HEK293 (cell line): Measurements from ENCODE around the gene LPP.

Experiments
- KLF10 ChIP-seq: fragments of 450-650 bp; IDR thresholded peaks from 2 replicates; pipeline ENCODE4 v1.5.1; 2018; ENCODE audit warnings: missing biosample characterization, mild to moderate bottlenecking, missing genetic modification characterization
- YY1 ChIP-seq: fragments of 450-650 bp; formaldehyde crosslinking; IDR thresholded peaks from 2 replicates; pipeline ENCODE4 v1.5.1; 2018; ENCODE audit warnings: missing biosample characterization, missing genetic modification characterization
- ZNF501 ChIP-seq: fragments of 450-650 bp; formaldehyde crosslinking; IDR thresholded peaks from 2 replicates; pipeline ENCODE4 v1.5.1; 2016; ENCODE audit warnings: missing biosample characterization, missing genetic modification characterization
- ZNF530 ChIP-seq: fragments of 450-650 bp; formaldehyde crosslinking; IDR thresholded peaks from 2 replicates; pipeline ENCODE4 v1.5.1; 2016; ENCODE audit warnings: low read depth, missing biosample characterization, missing genetic modification characterization
- ZNF558 ChIP-seq: fragments of 450-650 bp; formaldehyde crosslinking; IDR thresholded peaks from 2 replicates; pipeline ENCODE4 v1.5.1; 2016; ENCODE audit warnings: missing biosample characterization, missing genetic modification characterization
- ZNF623 ChIP-seq: fragments of 450-650 bp; formaldehyde crosslinking; IDR thresholded peaks from 2 replicates; pipeline ENCODE4 v1.5.1; 2016; ENCODE audit warnings: missing biosample characterization, missing genetic modification characterization
- ZNF76 ChIP-seq: fragments of 450-650 bp; formaldehyde crosslinking; IDR thresholded peaks from 2 replicates; pipeline ENCODE4; 2016; ENCODE audit warnings: low read depth, missing biosample characterization, missing genetic modification characterization, borderline replicate concordance
- TF ChIP-seq, protein P1 (sequence below): fragments of 450-650 bp; formaldehyde crosslinking; IDR thresholded peaks from 2 replicates; pipeline ENCODE4 v1.5.1; 2016; ENCODE audit warnings: missing biosample characterization, missing genetic modification characterization
- TF ChIP-seq, protein P2 (sequence below): fragments of 450-650 bp; formaldehyde crosslinking; IDR thresholded peaks from 2 replicates; pipeline ENCODE4 v1.5.1; 2017; ENCODE audit warnings: missing biosample characterization, missing genetic modification characterization
- TF ChIP-seq, protein P3 (sequence below): fragments of 450-650 bp; formaldehyde crosslinking; IDR thresholded peaks from 2 replicates; pipeline ENCODE4 v1.5.1; 2016; ENCODE audit warnings: missing biosample characterization, missing genetic modification characterization
- TF ChIP-seq, protein P4 (sequence below): fragments of 450-650 bp; formaldehyde crosslinking; conservative IDR thresholded peaks from 2 replicates; pipeline ENCODE4 v1.5.1; 2016; ENCODE audit warnings: low read depth, missing biosample characterization, missing genetic modification characterization
- TF ChIP-seq, protein P5 (sequence below): fragments of 450-650 bp; formaldehyde crosslinking; IDR thresholded peaks from 2 replicates; pipeline ENCODE4 v1.5.1; 2016; ENCODE audit warnings: missing biosample characterization, missing genetic modification characterization
- TF ChIP-seq, protein P6 (sequence below): fragments of 450-650 bp; IDR thresholded peaks from 2 replicates; pipeline ENCODE4 v1.5.1; 2018; ENCODE audit warnings: missing biosample characterization, missing genetic modification characterization
- TF ChIP-seq, protein P7 (sequence below): IDR thresholded peaks from 2 replicates; pipeline ENCODE4 v1.6.1; 2011; ENCODE audit warnings: mild to moderate bottlenecking, low read depth, low read length, borderline replicate concordance

DNA sequence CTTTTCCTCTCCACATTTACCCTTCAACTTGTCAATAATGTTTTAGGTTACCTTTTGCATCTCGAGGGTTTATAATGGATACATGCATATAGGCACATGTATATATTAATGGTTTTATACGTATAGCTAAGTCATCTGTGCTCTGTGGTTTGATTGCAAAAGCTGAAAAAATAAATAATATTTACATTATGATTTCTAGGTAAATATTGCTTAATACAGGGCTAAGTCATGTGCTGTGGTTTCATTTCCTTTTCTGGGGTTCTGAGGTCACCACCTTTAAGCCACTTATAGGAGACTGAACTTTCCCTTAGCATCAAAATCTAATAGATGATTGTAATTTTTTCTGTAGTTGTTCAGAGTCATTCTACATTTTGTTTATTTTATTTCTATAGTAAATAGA is 33.1 kb downstream of the LPP start:
- TF ChIP-seq, protein P1, sequence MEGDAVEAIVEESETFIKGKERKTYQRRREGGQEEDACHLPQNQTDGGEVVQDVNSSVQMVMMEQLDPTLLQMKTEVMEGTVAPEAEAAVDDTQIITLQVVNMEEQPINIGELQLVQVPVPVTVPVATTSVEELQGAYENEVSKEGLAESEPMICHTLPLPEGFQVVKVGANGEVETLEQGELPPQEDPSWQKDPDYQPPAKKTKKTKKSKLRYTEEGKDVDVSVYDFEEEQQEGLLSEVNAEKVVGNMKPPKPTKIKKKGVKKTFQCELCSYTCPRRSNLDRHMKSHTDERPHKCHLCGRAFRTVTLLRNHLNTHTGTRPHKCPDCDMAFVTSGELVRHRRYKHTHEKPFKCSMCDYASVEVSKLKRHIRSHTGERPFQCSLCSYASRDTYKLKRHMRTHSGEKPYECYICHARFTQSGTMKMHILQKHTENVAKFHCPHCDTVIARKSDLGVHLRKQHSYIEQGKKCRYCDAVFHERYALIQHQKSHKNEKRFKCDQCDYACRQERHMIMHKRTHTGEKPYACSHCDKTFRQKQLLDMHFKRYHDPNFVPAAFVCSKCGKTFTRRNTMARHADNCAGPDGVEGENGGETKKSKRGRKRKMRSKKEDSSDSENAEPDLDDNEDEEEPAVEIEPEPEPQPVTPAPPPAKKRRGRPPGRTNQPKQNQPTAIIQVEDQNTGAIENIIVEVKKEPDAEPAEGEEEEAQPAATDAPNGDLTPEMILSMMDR (tag by site-specific recombination), result no peak
- TF ChIP-seq, protein P2, sequence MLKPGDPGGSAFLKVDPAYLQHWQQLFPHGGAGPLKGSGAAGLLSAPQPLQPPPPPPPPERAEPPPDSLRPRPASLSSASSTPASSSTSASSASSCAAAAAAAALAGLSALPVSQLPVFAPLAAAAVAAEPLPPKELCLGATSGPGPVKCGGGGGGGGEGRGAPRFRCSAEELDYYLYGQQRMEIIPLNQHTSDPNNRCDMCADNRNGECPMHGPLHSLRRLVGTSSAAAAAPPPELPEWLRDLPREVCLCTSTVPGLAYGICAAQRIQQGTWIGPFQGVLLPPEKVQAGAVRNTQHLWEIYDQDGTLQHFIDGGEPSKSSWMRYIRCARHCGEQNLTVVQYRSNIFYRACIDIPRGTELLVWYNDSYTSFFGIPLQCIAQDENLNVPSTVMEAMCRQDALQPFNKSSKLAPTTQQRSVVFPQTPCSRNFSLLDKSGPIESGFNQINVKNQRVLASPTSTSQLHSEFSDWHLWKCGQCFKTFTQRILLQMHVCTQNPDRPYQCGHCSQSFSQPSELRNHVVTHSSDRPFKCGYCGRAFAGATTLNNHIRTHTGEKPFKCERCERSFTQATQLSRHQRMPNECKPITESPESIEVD (tag by site-specific recombination), result no peak
- TF ChIP-seq ZNF558 (tag by site-specific recombination) (no peak), ZNF76 (tag by site-specific recombination) (no peak), ZNF530 (tag by site-specific recombination) (no peak), KLF10 (tag by site-specific recombination) (no peak), ZNF623 (tag by site-specific recombination) (no peak), YY1 (tag by site-specific recombination) (no peak), ZNF501 (tag by site-specific recombination) (no peak)
- TF ChIP-seq, protein P3, sequence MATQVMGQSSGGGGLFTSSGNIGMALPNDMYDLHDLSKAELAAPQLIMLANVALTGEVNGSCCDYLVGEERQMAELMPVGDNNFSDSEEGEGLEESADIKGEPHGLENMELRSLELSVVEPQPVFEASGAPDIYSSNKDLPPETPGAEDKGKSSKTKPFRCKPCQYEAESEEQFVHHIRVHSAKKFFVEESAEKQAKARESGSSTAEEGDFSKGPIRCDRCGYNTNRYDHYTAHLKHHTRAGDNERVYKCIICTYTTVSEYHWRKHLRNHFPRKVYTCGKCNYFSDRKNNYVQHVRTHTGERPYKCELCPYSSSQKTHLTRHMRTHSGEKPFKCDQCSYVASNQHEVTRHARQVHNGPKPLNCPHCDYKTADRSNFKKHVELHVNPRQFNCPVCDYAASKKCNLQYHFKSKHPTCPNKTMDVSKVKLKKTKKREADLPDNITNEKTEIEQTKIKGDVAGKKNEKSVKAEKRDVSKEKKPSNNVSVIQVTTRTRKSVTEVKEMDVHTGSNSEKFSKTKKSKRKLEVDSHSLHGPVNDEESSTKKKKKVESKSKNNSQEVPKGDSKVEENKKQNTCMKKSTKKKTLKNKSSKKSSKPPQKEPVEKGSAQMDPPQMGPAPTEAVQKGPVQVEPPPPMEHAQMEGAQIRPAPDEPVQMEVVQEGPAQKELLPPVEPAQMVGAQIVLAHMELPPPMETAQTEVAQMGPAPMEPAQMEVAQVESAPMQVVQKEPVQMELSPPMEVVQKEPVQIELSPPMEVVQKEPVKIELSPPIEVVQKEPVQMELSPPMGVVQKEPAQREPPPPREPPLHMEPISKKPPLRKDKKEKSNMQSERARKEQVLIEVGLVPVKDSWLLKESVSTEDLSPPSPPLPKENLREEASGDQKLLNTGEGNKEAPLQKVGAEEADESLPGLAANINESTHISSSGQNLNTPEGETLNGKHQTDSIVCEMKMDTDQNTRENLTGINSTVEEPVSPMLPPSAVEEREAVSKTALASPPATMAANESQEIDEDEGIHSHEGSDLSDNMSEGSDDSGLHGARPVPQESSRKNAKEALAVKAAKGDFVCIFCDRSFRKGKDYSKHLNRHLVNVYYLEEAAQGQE (tag by site-specific recombination), result no peak
- TF ChIP-seq, protein P4, sequence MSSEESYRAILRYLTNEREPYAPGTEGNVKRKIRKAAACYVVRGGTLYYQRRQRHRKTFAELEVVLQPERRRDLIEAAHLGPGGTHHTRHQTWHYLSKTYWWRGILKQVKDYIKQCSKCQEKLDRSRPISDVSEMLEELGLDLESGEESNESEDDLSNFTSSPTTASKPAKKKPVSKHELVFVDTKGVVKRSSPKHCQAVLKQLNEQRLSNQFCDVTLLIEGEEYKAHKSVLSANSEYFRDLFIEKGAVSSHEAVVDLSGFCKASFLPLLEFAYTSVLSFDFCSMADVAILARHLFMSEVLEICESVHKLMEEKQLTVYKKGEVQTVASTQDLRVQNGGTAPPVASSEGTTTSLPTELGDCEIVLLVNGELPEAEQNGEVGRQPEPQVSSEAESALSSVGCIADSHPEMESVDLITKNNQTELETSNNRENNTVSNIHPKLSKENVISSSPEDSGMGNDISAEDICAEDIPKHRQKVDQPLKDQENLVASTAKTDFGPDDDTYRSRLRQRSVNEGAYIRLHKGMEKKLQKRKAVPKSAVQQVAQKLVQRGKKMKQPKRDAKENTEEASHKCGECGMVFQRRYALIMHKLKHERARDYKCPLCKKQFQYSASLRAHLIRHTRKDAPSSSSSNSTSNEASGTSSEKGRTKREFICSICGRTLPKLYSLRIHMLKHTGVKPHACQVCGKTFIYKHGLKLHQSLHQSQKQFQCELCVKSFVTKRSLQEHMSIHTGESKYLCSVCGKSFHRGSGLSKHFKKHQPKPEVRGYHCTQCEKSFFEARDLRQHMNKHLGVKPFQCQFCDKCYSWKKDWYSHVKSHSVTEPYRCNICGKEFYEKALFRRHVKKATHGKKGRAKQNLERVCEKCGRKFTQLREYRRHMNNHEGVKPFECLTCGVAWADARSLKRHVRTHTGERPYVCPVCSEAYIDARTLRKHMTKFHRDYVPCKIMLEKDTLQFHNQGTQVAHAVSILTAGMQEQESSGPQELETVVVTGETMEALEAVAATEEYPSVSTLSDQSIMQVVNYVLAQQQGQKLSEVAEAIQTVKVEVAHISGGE (tag by site-specific recombination), result no peak
- TF ChIP-seq, protein P5, sequence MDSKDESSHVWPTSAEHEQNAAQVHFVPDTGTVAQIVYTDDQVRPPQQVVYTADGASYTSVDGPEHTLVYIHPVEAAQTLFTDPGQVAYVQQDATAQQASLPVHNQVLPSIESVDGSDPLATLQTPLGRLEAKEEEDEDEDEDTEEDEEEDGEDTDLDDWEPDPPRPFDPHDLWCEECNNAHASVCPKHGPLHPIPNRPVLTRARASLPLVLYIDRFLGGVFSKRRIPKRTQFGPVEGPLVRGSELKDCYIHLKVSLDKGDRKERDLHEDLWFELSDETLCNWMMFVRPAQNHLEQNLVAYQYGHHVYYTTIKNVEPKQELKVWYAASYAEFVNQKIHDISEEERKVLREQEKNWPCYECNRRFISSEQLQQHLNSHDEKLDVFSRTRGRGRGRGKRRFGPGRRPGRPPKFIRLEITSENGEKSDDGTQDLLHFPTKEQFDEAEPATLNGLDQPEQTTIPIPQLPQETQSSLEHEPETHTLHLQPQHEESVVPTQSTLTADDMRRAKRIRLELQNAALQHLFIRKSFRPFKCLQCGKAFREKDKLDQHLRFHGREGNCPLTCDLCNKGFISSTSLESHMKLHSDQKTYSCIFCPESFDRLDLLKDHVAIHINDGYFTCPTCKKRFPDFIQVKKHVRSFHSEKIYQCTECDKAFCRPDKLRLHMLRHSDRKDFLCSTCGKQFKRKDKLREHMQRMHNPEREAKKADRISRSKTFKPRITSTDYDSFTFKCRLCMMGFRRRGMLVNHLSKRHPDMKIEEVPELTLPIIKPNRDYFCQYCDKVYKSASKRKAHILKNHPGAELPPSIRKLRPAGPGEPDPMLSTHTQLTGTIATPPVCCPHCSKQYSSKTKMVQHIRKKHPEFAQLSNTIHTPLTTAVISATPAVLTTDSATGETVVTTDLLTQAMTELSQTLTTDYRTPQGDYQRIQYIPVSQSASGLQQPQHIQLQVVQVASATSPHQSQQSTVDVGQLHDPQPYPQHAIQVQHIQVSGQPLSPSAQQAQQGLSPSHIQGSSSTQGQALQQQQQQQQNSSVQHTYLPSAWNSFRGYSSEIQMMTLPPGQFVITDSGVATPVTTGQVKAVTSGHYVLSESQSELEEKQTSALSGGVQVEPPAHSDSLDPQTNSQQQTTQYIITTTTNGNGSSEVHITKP (tag by site-specific recombination), result no peak
- TF ChIP-seq, protein P6, sequence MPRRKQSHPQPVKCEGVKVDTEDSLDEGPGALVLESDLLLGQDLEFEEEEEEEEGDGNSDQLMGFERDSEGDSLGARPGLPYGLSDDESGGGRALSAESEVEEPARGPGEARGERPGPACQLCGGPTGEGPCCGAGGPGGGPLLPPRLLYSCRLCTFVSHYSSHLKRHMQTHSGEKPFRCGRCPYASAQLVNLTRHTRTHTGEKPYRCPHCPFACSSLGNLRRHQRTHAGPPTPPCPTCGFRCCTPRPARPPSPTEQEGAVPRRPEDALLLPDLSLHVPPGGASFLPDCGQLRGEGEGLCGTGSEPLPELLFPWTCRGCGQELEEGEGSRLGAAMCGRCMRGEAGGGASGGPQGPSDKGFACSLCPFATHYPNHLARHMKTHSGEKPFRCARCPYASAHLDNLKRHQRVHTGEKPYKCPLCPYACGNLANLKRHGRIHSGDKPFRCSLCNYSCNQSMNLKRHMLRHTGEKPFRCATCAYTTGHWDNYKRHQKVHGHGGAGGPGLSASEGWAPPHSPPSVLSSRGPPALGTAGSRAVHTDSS, result no peak
- TF ChIP-seq, protein P7, sequence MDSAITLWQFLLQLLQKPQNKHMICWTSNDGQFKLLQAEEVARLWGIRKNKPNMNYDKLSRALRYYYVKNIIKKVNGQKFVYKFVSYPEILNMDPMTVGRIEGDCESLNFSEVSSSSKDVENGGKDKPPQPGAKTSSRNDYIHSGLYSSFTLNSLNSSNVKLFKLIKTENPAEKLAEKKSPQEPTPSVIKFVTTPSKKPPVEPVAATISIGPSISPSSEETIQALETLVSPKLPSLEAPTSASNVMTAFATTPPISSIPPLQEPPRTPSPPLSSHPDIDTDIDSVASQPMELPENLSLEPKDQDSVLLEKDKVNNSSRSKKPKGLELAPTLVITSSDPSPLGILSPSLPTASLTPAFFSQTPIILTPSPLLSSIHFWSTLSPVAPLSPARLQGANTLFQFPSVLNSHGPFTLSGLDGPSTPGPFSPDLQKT, result no peak
